NCI-H510A treated with DMSO at 0.1 percent for 48 hours (cell line): ENCODE measurements around the gene CAND2.
"Not testable (repeated sequence)": the region's sequence is repeated elsewhere in the genome, so short reads cannot be mapped to it uniquely, and the experiment has no call there.

Experiments
- DNase-seq: peaks from one replicate; lab custom pipeline; 2025; lab: John Stamatoyannopoulos, UW

The CAND2 gene

DNA sequence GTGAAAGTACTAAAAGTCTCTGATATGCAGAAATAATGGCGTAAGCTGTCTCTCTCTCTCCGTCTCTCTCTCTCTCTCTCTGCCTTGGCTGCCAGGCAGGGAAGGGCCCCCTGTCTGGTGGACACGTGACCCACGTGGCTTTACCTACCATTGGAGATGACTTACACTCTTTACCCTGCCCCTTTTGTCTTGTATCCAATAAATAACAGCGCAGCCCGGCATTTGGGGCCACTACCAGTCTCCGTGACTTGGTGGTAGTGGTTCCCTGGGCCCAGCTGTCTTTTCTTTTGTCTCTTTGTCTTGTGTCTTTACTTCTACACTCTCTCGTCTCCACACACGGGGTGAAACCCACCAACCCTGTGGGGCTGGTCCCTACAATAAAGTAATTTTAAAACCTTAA lies 25.2 kb upstream of the CAND2 start:
- DNase-seq, result no peak

DNA sequence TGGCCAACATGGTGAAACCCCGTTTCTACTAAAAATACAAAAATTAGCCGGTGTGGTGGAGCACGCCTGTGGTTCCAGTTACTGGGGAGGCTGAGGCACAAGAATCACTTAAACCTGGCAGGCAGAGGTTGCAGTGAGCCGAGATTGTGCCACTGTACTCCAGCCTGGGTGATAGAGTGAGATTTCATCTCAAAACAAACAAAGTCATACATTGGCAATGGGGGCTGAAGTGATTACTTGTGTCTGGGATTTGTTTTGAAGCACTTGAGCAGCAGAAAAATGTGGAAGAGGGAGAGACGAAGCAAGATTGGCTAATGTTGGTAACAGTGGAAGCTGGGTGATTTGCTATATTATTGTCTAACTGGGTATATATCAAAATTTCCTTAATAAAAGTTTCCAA lies 24.0 kb upstream of the CAND2 start:
- DNase-seq, result no peak

GRCh38 chr3:12773030-12773709 lies 23.3 kb upstream of the CAND2 start:
- DNase-seq, result no peak

GRCh38 chr3:12773710-12774086 lies 22.8 kb upstream of the CAND2 start:
- no peak for DNase-seq

DNA sequence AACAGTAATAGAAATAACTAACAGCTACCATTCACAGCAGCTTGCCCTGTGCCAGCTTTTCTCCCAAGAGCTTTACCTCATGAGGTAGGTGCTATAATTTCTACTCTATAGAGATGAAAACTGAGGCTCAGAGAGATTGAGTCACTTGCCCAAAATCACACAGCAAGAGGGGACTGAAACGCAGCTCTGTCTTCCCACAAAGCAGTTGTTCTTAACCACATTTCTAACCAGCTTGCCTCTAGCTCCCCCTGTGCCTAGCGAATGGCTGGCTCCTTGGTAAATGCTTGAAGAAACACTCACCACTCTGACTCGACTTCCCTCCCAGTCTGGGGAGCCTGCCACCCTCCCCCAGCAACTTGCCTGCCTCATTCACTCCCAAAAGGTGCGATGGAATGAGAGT lies 21.9 kb upstream of the CAND2 start:
- no peak for DNase-seq

DNA sequence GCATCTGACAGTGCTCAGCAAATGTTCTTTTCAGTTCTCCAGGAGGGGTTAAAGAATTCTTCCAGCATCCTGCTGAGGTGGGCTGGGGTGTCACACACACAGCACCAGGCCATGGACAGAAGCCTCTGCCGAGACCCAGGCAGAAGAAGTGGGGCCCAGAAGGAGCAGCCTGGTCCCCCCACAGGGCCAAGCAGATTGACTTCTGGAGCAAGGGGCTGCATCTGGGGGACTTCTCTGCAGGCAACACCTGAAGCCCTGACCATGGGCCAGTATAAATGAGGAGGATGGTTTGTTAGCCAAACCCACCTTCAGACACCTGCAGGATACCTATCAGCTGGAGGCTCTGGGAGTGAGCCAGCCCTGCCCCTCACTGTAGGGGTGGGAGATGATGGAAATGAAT lies 21.3 kb upstream of the CAND2 start:
- no peak for DNase-seq

DNA sequence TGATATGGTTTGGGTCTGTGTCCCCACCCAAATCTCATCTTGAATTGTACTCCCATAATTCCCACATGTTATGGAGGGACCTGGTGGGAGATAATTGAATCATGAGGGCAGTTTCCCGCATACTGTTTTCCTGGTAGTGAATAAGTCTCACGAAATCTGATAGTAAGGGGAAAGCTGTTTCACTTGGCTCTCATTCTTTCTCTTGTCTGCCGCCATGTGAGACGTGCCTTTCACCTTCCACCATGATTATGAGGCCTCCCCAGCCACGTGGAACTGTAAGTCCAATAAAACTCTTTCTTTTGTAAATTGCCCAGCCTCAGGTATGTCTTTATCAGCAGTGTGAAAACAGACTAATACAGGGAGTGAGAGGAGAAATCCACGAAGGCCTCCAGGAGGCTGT lies 20.5 kb upstream of the CAND2 start:
- DNase-seq, result not testable (repeated sequence)

GRCh38 chr3:12777171-12777570 lies 19.3 kb upstream of the CAND2 start:
- no peak for DNase-seq

GRCh38 chr3:12780751-12781150 lies 15.7 kb upstream of the CAND2 start:
- DNase-seq, result no peak

GRCh38 chr3:12782172-12782815 lies 14.2 kb upstream of the CAND2 start:
- DNase-seq, result no peak

- DNase-seq, result no peak
Observed at GRCh38 chr3:12785096-12785495, 11.4 kb upstream of the CAND2 start.

GRCh38 chr3:12787346-12787745 lies 9.1 kb upstream of the CAND2 start:
- DNase-seq, result peak; percentile 7

DNA sequence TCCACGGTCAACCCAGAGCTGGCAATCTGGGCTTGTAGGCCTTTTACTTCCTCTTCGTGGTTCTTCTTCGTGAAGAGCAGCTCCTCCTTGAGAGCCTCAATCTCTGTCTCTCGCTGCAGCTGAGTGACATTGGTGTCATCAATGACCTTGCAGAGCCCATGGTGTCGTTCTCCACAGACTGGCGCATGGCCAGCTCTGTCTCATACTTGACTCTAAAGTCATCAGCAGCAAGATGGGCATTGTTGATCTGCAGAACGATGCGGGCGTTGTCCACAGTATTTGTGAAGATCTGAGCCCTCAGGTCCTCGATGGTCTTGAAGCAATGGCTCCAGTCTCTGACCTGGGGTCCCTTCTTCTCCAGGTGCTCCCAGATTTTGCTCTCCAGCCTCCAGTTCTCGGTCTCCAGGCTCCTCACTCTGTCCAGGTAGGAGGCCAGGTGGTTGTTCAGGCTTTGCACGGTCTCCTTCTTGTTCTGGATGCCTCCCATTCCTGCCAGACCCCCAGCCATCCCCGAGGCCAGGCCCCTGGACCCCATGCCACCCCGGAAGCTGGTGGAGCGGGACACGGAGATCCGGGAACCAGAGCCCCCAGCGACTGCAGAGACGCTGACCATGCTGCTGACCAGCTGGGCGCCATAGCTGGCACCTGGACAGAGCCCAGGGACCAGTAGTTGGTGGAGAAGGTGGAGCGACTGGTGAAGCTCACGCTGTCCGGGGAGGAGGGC lies 8.4 kb upstream of the CAND2 start:
- DNase-seq, result not testable (repeated sequence)

DNA sequence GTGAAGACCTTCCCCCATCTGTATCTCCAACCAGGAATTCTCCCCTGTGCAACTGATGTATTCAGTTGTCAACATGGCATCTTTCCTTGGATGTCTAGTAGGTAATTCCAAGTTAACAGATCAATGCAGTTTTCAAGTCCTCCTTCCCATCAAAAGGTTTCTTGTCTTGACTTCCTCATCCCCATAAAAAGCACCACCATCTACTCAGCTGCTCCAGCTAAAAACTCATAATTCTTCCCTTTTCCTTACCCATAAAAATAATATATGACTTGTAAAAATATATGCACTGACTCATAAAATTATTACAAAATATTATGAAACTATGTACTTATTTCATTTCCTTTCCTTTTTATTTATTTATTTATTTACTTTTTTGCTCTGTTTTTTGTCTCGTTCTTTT lies 5.0 kb upstream of the CAND2 start:
- no peak for DNase-seq

- no peak for DNase-seq
Observed at GRCh38 chr3:12793701-12794100, 2.8 kb upstream of the CAND2 start.

DNA sequence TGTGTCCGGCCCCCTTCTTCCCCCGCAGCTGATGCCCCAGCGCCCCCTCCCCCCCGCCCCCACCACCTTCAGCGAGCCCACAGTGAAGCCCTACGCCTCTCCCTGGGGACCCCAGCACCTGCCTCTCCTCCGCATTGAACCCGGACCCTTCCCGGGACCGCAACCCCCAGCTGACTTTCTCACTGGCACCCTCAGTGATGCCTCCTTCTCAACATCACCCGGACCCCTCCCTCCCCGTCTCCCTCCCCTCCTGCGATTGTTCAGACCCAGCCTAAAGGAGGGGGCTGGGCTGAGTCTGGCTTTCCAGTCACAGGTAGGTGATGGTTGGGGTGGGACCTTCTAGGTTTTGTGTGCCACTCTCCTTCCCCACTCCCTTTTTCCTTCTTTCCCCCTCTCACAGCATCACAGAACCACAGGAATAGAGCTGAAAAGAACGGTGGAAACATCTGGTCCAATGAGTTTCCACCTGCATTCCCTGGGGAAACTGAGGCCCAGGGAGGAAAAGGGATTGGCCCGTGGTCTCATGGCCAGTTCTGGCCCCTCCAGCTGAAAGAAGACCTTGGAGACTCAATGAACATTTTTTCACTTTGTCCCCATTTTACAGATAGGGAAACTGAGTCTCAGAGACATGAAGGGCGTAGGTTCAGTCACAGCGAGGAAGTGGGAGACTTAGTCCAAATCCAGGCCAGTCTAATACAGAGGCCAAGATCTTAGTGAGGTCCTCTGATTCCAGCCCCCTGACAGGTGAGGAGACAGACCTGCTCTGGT lies 828 bp downstream of the CAND2 start:
- DNase-seq, result no peak

DNA sequence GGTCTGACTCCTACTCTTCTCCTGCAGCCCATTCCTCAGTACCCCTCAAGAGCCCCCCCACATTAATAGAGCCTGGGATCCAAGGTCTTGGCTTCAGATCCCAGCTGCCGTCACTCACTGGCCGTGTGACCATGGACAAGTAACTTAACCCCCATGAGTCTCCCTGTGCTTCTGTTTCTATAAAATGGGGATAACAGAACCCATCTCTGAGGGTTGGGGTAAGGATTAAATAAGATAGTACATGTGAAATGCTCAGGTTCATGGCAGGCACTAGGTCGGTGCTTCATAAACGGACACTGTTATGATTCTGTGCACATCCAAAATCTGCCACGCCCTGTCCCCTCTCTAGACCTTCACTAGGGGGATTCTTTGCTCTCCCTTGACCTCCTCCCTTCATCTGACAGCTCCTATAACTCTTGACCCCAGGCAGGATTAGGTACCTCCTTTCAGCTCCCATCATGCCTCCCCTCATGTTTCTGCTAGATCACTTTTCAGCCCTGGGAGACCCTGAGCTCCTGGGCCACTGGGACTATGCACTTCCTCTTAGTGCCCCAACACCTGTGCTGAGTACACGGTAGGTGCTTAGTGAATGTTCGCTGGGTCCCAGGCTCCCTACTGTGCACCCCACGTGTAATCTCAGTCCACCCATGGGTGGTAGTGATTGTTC lies 1.5 kb downstream of the CAND2 start:
- DNase-seq, result no peak

DNA sequence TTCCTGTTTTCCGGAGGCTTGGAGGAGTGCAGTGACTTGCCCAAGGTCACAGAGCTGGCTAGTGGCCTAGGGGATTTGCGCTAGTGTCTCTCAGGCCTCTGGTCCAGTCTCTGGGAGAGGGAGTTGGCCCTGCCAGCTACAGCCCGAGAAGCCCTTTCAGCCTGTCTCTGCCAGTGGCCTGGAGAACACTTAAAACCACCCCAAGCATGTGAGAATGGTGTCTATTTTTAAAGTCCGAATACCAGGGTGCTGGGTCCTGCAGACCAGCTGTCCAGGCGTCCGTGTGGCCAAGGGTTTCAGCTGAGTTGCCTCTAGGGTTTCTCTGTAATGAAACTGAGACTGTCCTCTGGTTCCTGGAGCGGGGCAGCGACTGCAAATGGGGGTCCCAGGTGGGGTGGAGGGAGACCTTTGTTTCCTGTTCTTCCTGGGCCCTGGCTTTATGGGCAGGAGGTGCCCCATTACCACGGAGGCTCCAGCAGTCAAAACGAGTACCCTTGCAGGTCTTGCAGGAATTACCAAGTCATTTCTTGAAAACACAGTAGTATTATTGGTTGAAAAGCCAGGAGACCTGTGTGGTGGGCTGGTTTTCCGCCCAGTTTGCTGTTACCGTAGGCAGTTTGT lies 2.2 kb downstream of the CAND2 start:
- DNase-seq, result no peak

GRCh38 chr3:12799525-12800440 lies 3.3 kb downstream of the CAND2 start:
- DNase-seq, result no peak

DNA sequence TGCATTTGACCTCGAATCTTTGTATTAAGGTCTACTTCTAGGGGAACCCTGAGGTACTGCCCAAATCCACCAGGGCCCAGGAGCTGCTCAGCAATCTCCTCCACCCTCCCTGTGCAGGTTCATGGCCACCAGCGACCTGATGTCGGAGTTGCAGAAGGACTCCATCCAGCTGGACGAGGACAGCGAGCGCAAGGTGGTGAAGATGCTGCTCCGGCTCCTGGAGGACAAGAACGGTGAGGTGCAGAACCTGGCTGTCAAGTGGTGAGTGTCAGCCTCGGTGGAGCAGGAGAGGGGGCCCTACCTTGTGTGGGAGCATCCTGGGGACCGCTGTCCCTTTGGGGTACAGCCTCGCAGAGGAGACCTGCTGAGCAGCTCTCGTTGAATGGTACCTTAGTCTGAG lies 6.9 kb downstream of the CAND2 start:
- DNase-seq, result no peak

DNA sequence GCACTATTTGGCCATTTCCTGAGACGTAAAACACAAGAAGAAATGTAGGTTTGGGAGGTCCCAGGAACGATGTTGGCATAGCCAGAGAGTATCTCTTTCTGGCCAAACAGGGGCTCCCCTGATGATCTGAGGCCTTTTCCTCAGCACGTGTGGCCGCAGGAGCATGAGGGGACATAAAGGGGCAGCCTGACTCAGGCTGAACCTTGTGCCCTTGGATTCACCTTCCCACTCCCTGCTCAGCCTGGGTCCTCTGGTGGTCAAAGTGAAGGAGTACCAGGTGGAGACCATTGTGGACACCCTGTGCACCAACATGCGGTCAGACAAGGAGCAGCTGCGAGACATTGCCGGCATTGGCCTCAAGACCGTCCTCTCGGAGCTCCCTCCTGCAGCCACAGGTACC lies 10.6 kb downstream of the CAND2 start:
- no peak for DNase-seq
